Activated CD8-positive, alpha-beta T cell treated with anti-CD3 and anti-CD28 coated beads for 36 hours (primary cell): ENCODE data around the gene ANKRD13B. TPM values are rescaled to one million over a fixed set of nuclear protein-coding genes. Genes with fewer than 3 reads are reported as not detected.

Experiments
- ATAC-seq: fragments of 200-7000 bp; cut with Tn5 transposase; one replicate; pipeline ENCODE4 v1.10.0; 2021; ENCODE audit warnings: mild to moderate bottlenecking, moderate library complexity
- CTCF ChIA-PET: fragments of 350-600 bp; sonication (Branson Sonifier 250); formaldehyde crosslinking; loops from one replicate; lab custom pipeline; 2021; ENCODE audit warnings: antibody characterized with exemption; lab: Charles Lee
- POLR2A ChIA-PET: fragments of 350-600 bp; sonication (Branson Sonifier 250); formaldehyde crosslinking; loops from one replicate; lab custom pipeline; 2021; ENCODE audit warnings: antibody characterized with exemption; lab: Charles Lee
- DNase-seq: peaks from one replicate; pipeline ENCODE4 v3.0.0-alpha.2; 2020
- H3K27ac Mint-ChIP-seq: one replicate; pipeline ENCODE4 v1.8.0; 2021; ENCODE audit warnings: mild to moderate bottlenecking, mixed read lengths
- H3K27me3 Mint-ChIP-seq: one replicate; pipeline ENCODE4 v1.8.0; 2021; ENCODE audit warnings: mixed read lengths
- H3K36me3 Mint-ChIP-seq: one replicate; pipeline ENCODE4 v1.8.0; 2021; ENCODE audit warnings: low read depth, mixed read lengths
- H3K4me1 Mint-ChIP-seq: one replicate; pipeline ENCODE4 v1.8.0; 2021; ENCODE audit warnings: low read depth, mixed read lengths
- H3K4me3 Mint-ChIP-seq: one replicate; pipeline ENCODE4 v1.8.0; 2021; ENCODE audit warnings: mild to moderate bottlenecking, moderate library complexity, mixed read lengths
- H3K9me3 Mint-ChIP-seq: one replicate; pipeline ENCODE4 v1.8.0; 2021; ENCODE audit warnings: mixed read lengths
- CTCF ChIP-seq: fragments of 200-600 bp; IDR thresholded peaks from one replicate; pipeline ENCODE4 v1.8.0; 2022; ENCODE audit warnings: antibody characterized with exemption, mild to moderate bottlenecking
- intact Hi-C: fragments of 100-400 bp; cut with micrococcal nuclease; formaldehyde crosslinking; loops from one replicate; pipeline ENCODE4 v1.10.0; 2022
- total RNA-seq, 2 experiments: library from RNA; stranded (reverse); gene quantifications; one replicate each; pipeline ENCODE4 v1.2.3, GENCODE V29; 2021

The ANKRD13B gene
- total RNA-seq, 2 experiments from 2014 or later: 22.8 to 22.9 TPM

GRCh38 chr17:29653995-29654714 is 61.2 kb downstream of the ANKRD13B start:
- CTCF ChIA-PET: interaction anchor here (0.6 to 3.7 kb wide), 7 partner anchors 14 to 277 kb away, joined by 3 to 23 read pairs (median 4); no protein-coding TSS in a partner anchor
- no peak for ATAC-seq
- Mint-ChIP-seq H3K27me3 (no peaks in the 10 kb centered on the region), H3K4me3 (no peak overlapping the region), H3K36me3 (peaks cover 20% of the 10 kb centered on the region), H3K27ac (no peak overlapping the region), H3K4me1 (peaks cover 4% of the 10 kb centered on the region), H3K9me3 (no peaks in the 10 kb centered on the region)
- POLR2A ChIA-PET: interaction anchor here (0.9 to 1.8 kb wide), 2 partner anchors 10 to 106 kb away, joined by 3 to 6 read pairs; no protein-coding TSS in a partner anchor
- DNase-seq: no peak
- TF ChIP-seq CTCF: no peak
- intact Hi-C loops: no loop called here

DNA sequence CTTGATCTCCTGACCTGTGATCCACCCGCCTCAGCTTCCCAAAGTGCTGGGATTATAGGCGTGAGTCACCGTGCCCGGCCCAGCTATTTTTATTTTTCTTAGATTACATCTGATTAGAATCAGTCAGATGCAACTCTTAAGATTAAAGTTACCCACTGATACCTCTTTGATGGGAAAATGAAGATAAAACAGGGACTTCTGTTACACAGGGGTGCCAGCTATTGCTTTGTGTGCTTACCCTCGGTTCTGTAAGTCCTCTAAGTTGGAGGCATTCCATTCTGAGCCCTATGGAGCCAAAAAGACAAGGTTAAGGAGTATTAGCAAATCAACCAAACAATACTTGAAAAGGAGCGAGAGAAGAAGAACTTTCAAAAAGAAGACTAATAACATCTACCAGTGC is 62.4 kb downstream of the ANKRD13B start:
- H3K27me3 Mint-ChIP-seq: no peaks in the 10 kb centered on the region
- ATAC-seq (no peak), DNase-seq (no peak)
- H3K9me3 Mint-ChIP-seq: no peaks in the 10 kb centered on the region
- no peak overlapping the region for H3K27ac Mint-ChIP-seq
- POLR2A ChIA-PET: interaction anchor here (1.8 kb wide), 1 partner anchor 105 kb away, joined by 6 read pairs; no protein-coding TSS in a partner anchor
- no peak overlapping the region for H3K4me3 Mint-ChIP-seq
- H3K4me1 Mint-ChIP-seq: peaks cover 7% of the 10 kb centered on the region
- H3K36me3 Mint-ChIP-seq: peaks cover 19% of the 10 kb centered on the region
- CTCF ChIA-PET: interaction anchor here (2.0 to 3.7 kb wide), 3 partner anchors 15 to 125 kb away, joined by 5 to 23 read pairs (median 14); no protein-coding TSS in a partner anchor
- intact Hi-C loops: no loop called here
- TF ChIP-seq CTCF: no peak

DNA sequence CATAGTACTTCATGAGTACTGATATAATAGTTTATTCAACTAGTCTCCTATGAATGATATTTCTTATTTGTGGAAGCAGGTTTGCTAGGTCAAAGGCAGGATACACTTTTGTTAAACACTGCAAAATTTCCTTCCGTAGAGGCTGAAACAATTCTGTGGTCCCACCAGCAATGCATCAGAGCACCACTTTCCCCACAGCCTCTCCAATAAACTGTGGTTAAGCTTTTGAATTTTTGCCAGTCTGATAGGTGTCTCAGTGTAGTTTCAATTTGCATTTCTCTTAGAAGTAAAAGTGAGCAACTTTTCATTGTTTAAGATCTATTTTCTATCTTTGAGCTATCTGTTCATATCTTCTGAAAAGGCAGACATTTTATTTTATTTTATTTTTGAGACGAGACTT is 66.2 kb downstream of the ANKRD13B start:
- ATAC-seq (peak; percentile 79), DNase-seq (peak; percentile 40)
- Mint-ChIP-seq H3K9me3 (no peaks in the 10 kb centered on the region), H3K4me3 (peak overlapping the region; percentile 31), H3K27me3 (no peaks in the 10 kb centered on the region), H3K4me1 (peaks cover 13% of the 10 kb centered on the region), H3K27ac (peak overlapping the region; percentile 85), H3K36me3 (peaks cover 33% of the 10 kb centered on the region)
- CTCF ChIA-PET: interaction anchor here (0.7 to 1.9 kb wide), 4 partner anchors 9 to 272 kb away, joined by 3 to 8 read pairs (median 3); partner anchors contain the start of gene SSH2
- POLR2A ChIA-PET: interaction anchor here (0.9 to 2.6 kb wide), 4 partner anchors 17 to 101 kb away, joined by 3 to 7 read pairs (median 3); no protein-coding TSS in a partner anchor
- no peak for TF ChIP-seq CTCF
- intact Hi-C loops: no loop called here

GRCh38 chr17:29661213-29661612 is 68.3 kb downstream of the ANKRD13B start:
- H3K27ac Mint-ChIP-seq: peak overlapping the region; percentile 4
- no peaks in the 10 kb centered on the region for H3K9me3 Mint-ChIP-seq
- intact Hi-C loops: no loop called here
- peaks cover 29% of the 10 kb centered on the region for H3K4me1 Mint-ChIP-seq
- no peak for DNase-seq
- no peaks in the 10 kb centered on the region for H3K27me3 Mint-ChIP-seq
- peaks cover 38% of the 10 kb centered on the region for H3K36me3 Mint-ChIP-seq
- CTCF ChIA-PET: no interaction called here
- POLR2A ChIA-PET: no interaction called here
- ATAC-seq: no peak
- no peak for TF ChIP-seq CTCF
- H3K4me3 Mint-ChIP-seq: no peak overlapping the region

DNA sequence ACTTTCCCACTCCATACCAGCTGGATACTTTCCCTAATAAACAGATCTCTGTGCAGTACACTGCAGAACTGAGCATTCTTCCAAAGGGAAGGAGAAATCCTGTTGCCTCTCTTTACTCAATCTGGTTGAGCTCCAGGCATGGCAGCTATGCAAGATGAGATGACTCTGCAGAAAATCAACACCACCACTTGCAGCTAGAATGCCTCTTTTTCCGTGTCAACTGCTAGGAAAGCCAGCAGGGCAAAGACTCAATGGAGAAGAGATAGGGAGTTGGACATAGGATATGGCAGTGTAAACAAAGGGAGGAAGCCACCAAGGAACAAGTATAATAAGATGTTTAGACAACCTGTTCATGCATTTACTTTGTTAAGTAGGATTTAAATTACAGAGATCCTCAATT is 70.2 kb downstream of the ANKRD13B start:
- intact Hi-C loops: no loop called here
- H3K27ac Mint-ChIP-seq: peak overlapping the region; percentile 42
- H3K4me1 Mint-ChIP-seq: peaks cover 41% of the 10 kb centered on the region
- no peak for TF ChIP-seq CTCF
- H3K36me3 Mint-ChIP-seq: peaks cover 44% of the 10 kb centered on the region
- H3K4me3 Mint-ChIP-seq: no peak overlapping the region
- no peaks in the 10 kb centered on the region for H3K9me3 Mint-ChIP-seq
- ATAC-seq (no peak), DNase-seq (no peak)
- POLR2A ChIA-PET: interaction anchor here (0.8 to 1.2 kb wide), 3 partner anchors 10 to 128 kb away, joined by 3 read pairs; no protein-coding TSS in a partner anchor
- CTCF ChIA-PET: interaction anchor here (1.2 to 1.8 kb wide), 5 partner anchors 46 to 430 kb away, joined by 3 to 8 read pairs (median 4); no protein-coding TSS in a partner anchor
- H3K27me3 Mint-ChIP-seq: no peaks in the 10 kb centered on the region
